ENCODE data around the gene UBE2C. TPM values are rescaled to one million over a fixed set of nuclear protein-coding genes. Genes with fewer than 3 reads are reported as not detected.

The UBE2C gene
- total and polyA plus RNA-seq, 2 experiments from 2014 or later, result 26.7 to 46.9 TPM

GRCh38 chr20:45834797-45835161, 22.3 kb downstream of the UBE2C start:
- WGBS (ENCODE audit: low lambda C conversion rate, missing lambda C conversion rate), result 93% methylated on average over 14 of the region's 14 CpGs
- no peak overlapping the region for H2AFZ ChIP-seq
- H3K4me2 ChIP-seq, result peak overlapping the region; percentile 92
- H3K4me1 ChIP-seq (ENCODE audit: insufficient read depth), result peaks cover 29% of the 10 kb centered on the region
- DNase-seq (ENCODE audit: low spot score), result no peak
- H3K79me2 ChIP-seq, result peaks cover 14% of the 10 kb centered on the region
- no peaks in the 10 kb centered on the region for H4K20me1 ChIP-seq (ENCODE audit: insufficient read depth, poor library complexity, severe bottlenecking)
- peak overlapping the region; percentile 87 for H3K4me3 ChIP-seq
- TF ChIP-seq, protein P1, sequence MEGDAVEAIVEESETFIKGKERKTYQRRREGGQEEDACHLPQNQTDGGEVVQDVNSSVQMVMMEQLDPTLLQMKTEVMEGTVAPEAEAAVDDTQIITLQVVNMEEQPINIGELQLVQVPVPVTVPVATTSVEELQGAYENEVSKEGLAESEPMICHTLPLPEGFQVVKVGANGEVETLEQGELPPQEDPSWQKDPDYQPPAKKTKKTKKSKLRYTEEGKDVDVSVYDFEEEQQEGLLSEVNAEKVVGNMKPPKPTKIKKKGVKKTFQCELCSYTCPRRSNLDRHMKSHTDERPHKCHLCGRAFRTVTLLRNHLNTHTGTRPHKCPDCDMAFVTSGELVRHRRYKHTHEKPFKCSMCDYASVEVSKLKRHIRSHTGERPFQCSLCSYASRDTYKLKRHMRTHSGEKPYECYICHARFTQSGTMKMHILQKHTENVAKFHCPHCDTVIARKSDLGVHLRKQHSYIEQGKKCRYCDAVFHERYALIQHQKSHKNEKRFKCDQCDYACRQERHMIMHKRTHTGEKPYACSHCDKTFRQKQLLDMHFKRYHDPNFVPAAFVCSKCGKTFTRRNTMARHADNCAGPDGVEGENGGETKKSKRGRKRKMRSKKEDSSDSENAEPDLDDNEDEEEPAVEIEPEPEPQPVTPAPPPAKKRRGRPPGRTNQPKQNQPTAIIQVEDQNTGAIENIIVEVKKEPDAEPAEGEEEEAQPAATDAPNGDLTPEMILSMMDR (IDR thresholded peaks at IDR 0.05; ENCODE audit: poor library complexity), result no peak
- TF ChIP-seq EZH2phosphoT487 (IDR thresholded peaks at IDR 0.05; ENCODE audit: low read depth, severe bottlenecking, unreplicated experiment) (no peak), EZH2 (IDR thresholded peaks at IDR 0.05; ENCODE audit: borderline replicate concordance) (no peak)
- no peaks in the 10 kb centered on the region for H3K27me3 ChIP-seq
- no peaks in the 10 kb centered on the region for H3K9me3 ChIP-seq (ENCODE audit: low read depth)
- no peaks in the 10 kb centered on the region for H3K9me2 ChIP-seq (replicated peaks; ENCODE audit: insufficient read depth)
- no peaks in the 10 kb centered on the region for H3K36me3 ChIP-seq (replicated peaks; ENCODE audit: insufficient read depth, low read depth)
- peak overlapping the region; percentile 87 for H3K27ac ChIP-seq

DNA sequence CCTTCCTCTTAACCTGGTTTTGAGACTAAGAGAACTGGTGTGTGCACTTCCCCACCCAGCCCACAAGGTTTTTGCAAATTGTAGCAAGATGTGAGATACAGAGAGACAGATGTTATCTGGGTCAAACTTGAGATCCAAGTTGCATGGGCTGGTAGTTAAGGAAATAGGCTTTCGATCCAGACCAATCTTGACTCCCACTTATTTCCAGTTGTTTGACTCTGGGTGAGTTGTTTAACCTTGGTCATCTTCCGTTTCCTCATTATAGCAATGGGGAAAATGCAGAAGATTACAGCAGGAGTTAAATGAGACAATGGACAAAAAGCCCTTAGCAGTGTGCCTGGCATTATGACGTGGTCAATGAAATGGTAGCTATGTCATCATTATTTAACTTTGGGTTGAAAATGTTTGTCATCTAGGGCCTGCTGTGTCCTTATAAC, 22.9 kb downstream of the UBE2C start:
- no peak for DNase-seq (ENCODE audit: low spot score)
- Histone ChIP-seq H3K4me1 (ENCODE audit: insufficient read depth) (peaks cover 29% of the 10 kb centered on the region), H3K4me3 (no peak overlapping the region), H3K27ac (peak overlapping the region; percentile 26), H2AFZ (no peak overlapping the region), H3K4me2 (peak overlapping the region; percentile 92), H3K9me3 (ENCODE audit: low read depth) (no peaks in the 10 kb centered on the region), H3K79me2 (peaks cover 14% of the 10 kb centered on the region), H3K36me3 (replicated peaks; ENCODE audit: insufficient read depth, low read depth) (no peaks in the 10 kb centered on the region), H3K9me2 (replicated peaks; ENCODE audit: insufficient read depth) (no peaks in the 10 kb centered on the region), H4K20me1 (ENCODE audit: insufficient read depth, poor library complexity, severe bottlenecking) (no peaks in the 10 kb centered on the region), H3K27me3 (no peaks in the 10 kb centered on the region)
- TF ChIP-seq EZH2phosphoT487 (IDR thresholded peaks at IDR 0.05; ENCODE audit: low read depth, severe bottlenecking, unreplicated experiment) (no peak), EZH2 (IDR thresholded peaks at IDR 0.05; ENCODE audit: borderline replicate concordance) (no peak)
- TF ChIP-seq, protein P1 (IDR thresholded peaks at IDR 0.05; ENCODE audit: poor library complexity), result no peak
- 95% methylated on average over 3 of the region's 3 CpGs for WGBS (ENCODE audit: low lambda C conversion rate, missing lambda C conversion rate)

GRCh38 chr20:45835825-45836224, 23.4 kb downstream of the UBE2C start:
- H3K36me3 ChIP-seq (replicated peaks; ENCODE audit: insufficient read depth, low read depth), result no peaks in the 10 kb centered on the region
- no peak overlapping the region for H2AFZ ChIP-seq
- 92% methylated on average over 5 of the region's 5 CpGs for WGBS (ENCODE audit: low lambda C conversion rate, missing lambda C conversion rate)
- peaks cover 14% of the 10 kb centered on the region for H3K79me2 ChIP-seq
- H3K4me2 ChIP-seq, result peak overlapping the region; percentile 92
- H4K20me1 ChIP-seq (ENCODE audit: insufficient read depth, poor library complexity, severe bottlenecking), result no peaks in the 10 kb centered on the region
- peak overlapping the region; percentile 26 for H3K27ac ChIP-seq
- no peaks in the 10 kb centered on the region for H3K9me3 ChIP-seq (ENCODE audit: low read depth)
- H3K4me3 ChIP-seq, result no peak overlapping the region
- H3K27me3 ChIP-seq, result no peaks in the 10 kb centered on the region
- peaks cover 29% of the 10 kb centered on the region for H3K4me1 ChIP-seq (ENCODE audit: insufficient read depth)
- TF ChIP-seq EZH2phosphoT487 (IDR thresholded peaks at IDR 0.05; ENCODE audit: low read depth, severe bottlenecking, unreplicated experiment) (no peak), EZH2 (IDR thresholded peaks at IDR 0.05; ENCODE audit: borderline replicate concordance) (no peak)
- TF ChIP-seq, protein P1 (IDR thresholded peaks at IDR 0.05; ENCODE audit: poor library complexity), result no peak
- no peaks in the 10 kb centered on the region for H3K9me2 ChIP-seq (replicated peaks; ENCODE audit: insufficient read depth)
- no peak for DNase-seq (ENCODE audit: low spot score)

- Histone ChIP-seq H3K79me2 (peaks cover 14% of the 10 kb centered on the region), H3K4me2 (peak overlapping the region; percentile 51), H3K9me3 (ENCODE audit: low read depth) (no peaks in the 10 kb centered on the region), H3K27me3 (no peaks in the 10 kb centered on the region), H4K20me1 (ENCODE audit: insufficient read depth, poor library complexity, severe bottlenecking) (no peaks in the 10 kb centered on the region), H2AFZ (no peak overlapping the region), H3K9me2 (replicated peaks; ENCODE audit: insufficient read depth) (no peaks in the 10 kb centered on the region), H3K4me1 (ENCODE audit: insufficient read depth) (peaks cover 29% of the 10 kb centered on the region), H3K27ac (peak overlapping the region; percentile 34), H3K4me3 (no peak overlapping the region), H3K36me3 (replicated peaks; ENCODE audit: insufficient read depth, low read depth) (no peaks in the 10 kb centered on the region)
- no peak for DNase-seq (ENCODE audit: low spot score)
- TF ChIP-seq EZH2 (IDR thresholded peaks at IDR 0.05; ENCODE audit: borderline replicate concordance) (no peak), EZH2phosphoT487 (IDR thresholded peaks at IDR 0.05; ENCODE audit: low read depth, severe bottlenecking, unreplicated experiment) (no peak)
- TF ChIP-seq, protein P1 (IDR thresholded peaks at IDR 0.05; ENCODE audit: poor library complexity), result no peak
- 43% methylated on average over 1 of the region's 1 CpG for WGBS (ENCODE audit: low lambda C conversion rate, missing lambda C conversion rate)
These were observed 24.4 kb downstream of the UBE2C start for GRCh38 chr20:45836841-45837240.

All from hepatocyte (in vitro differentiated cells).